Right atrium auricular region (tissue), 2 donors: Measurements from ENCODE around the gene GPR153. TPM values are rescaled to one million over a fixed set of nuclear protein-coding genes. Genes with fewer than 3 reads are reported as not detected.

ENCODE experiments used
- DNase-seq: peaks from one replicate; pipeline ENCODE4 v3.0.0-alpha.2; 2019; ENCODE audit warnings: low spot score
- H3K27ac ChIP-seq, 2 donors: fragments of 200-600 bp; sonication (generic); 1 replicate in 1 of 2; 2 replicates in 1 of 2; pipeline ENCODE4 v1.5.1; 2016 to 2019
- H3K27me3 ChIP-seq, 2 donors: fragments of 200-600 bp; sonication (generic); one replicate each; pipeline versions ENCODE4 v1.5.1 to v1.6.0; 2017 to 2019
- H3K36me3 ChIP-seq: fragments of 200-600 bp; sonication (generic); one replicate; pipeline ENCODE4 v1.5.1; 2016
- H3K4me1 ChIP-seq, 2 donors: fragments of 200-600 bp; sonication (generic); one replicate each; pipeline versions ENCODE4 v1.5.1 to v1.6.0; 2017 to 2019
- H3K4me3 ChIP-seq, 2 donors: fragments of 200-600 bp; sonication (generic); 1 replicate in 1 of 2; 2 replicates in 1 of 2; pipeline ENCODE4 v1.5.1; 2017 to 2019; ENCODE audit warnings: mild to moderate bottlenecking in 1 of 2, moderate library complexity in 1 of 2
- H3K9me3 ChIP-seq, 2 donors: fragments of 200-600 bp; sonication (generic); one replicate each; pipeline ENCODE4 v1.5.1; 2019
- total RNA-seq, 2 donors: library from RNA; depleted of rRNA; stranded (reverse); fragments of >200 nt; gene quantifications; one replicate each; pipeline ENCODE4 v1.1.0, GENCODE V29; 2016
- TF ChIP-seq, protein P1 (sequence below), 2 donors: fragments of 200-600 bp; sonication (generic); IDR thresholded peaks; one replicate each; pipeline ENCODE4 v1.5.1; 2019; ENCODE audit warnings: antibody characterized with exemption in 2 of 2

The GPR153 gene
- total RNA-seq, 2 donors from 2014 or later = 7.6 to 17.4 TPM

DNA sequence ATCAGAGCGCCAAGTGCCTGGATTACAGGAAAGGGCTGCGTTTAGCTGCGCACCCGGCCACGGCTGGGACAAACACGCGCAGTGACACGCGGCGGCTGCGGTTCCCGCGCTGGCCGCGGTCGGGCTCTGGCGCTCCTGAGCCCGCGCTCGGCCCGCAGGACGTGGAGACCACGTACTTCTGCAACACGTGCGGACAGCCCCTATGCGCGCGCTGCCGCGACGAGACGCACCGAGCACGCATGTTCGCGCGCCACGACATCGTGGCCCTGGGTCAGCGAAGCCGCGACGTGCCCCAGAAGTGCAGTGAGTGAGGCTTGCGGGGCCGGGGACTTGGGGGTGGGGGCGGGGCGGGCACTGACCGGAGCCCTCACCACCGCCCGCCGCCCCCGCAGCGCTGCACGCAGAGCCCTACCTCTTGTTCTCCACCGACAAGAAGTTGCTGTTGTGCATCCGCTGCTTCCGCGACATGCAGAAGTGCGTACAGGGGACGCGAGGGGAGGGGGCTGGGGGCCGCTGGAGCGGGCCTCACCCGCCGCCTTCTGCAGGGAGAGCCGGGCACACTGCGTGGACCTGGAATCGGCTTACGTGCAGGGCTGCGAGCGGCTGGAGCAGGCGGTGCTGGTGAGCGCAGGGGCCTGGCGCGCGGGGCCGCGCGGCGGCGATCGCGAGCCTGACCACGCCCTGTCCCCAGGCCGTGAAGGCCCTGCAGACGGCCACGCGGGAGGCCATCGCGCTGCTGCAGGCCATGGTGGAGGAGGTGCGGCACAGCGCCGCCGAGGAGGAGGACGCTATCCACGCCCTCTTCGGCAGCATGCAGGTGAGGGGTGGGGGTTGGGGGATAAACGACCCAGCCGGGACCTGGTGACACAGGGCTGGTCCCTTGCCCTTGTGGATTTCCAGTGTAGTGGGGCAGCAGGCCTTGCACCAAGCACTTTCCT lies 51.9 kb downstream of the GPR153 start:
- TF ChIP-seq, protein P1, sequence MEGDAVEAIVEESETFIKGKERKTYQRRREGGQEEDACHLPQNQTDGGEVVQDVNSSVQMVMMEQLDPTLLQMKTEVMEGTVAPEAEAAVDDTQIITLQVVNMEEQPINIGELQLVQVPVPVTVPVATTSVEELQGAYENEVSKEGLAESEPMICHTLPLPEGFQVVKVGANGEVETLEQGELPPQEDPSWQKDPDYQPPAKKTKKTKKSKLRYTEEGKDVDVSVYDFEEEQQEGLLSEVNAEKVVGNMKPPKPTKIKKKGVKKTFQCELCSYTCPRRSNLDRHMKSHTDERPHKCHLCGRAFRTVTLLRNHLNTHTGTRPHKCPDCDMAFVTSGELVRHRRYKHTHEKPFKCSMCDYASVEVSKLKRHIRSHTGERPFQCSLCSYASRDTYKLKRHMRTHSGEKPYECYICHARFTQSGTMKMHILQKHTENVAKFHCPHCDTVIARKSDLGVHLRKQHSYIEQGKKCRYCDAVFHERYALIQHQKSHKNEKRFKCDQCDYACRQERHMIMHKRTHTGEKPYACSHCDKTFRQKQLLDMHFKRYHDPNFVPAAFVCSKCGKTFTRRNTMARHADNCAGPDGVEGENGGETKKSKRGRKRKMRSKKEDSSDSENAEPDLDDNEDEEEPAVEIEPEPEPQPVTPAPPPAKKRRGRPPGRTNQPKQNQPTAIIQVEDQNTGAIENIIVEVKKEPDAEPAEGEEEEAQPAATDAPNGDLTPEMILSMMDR (IDR thresholded peaks at IDR 0.05) = peak; percentile 50 to 65
- Histone ChIP-seq H3K36me3 (peaks cover 23% of the 10 kb centered on the region), H3K27ac (peak overlapping the region; percentile 21 to 32), H3K4me3 (peak overlapping the region; percentile 8 to 53), H3K4me1 (peaks cover 0 to 50% of the 10 kb centered on the region in 2 donors), H3K9me3 (no peaks in the 10 kb centered on the region), H3K27me3 (no peaks in the 10 kb centered on the region)
- DNase-seq = no peak

DNA sequence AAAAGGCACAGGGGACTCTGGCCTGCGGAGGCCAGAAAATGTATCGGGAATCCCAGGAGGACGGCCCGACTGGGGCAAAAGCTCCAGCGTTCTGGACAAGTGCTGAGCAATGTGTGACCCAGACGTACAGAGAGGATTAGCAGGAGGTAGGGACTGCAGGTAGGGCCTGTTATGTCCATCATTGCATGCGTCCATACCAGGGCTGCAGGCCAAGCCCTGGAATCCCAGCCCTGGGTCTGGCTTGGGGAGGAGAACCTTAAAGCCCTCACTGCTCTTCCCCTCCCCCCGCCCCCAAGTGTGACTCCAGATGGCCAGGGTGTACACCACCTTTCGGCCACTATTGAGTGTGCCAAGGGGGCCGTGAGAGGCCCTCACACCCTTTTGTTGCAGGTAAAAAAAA lies 53.0 kb downstream of the GPR153 start:
- Histone ChIP-seq H3K4me3 (no peak overlapping the region), H3K4me1 (peaks cover 0 to 50% of the 10 kb centered on the region in 2 donors), H3K9me3 (no peaks in the 10 kb centered on the region), H3K36me3 (peaks cover 23% of the 10 kb centered on the region), H3K27ac (peak overlapping the region in 1 of 2 donors; percentile 91), H3K27me3 (no peaks in the 10 kb centered on the region)
- DNase-seq = no peak
- TF ChIP-seq, protein P1 (IDR thresholded peaks at IDR 0.05) = no peak

DNA sequence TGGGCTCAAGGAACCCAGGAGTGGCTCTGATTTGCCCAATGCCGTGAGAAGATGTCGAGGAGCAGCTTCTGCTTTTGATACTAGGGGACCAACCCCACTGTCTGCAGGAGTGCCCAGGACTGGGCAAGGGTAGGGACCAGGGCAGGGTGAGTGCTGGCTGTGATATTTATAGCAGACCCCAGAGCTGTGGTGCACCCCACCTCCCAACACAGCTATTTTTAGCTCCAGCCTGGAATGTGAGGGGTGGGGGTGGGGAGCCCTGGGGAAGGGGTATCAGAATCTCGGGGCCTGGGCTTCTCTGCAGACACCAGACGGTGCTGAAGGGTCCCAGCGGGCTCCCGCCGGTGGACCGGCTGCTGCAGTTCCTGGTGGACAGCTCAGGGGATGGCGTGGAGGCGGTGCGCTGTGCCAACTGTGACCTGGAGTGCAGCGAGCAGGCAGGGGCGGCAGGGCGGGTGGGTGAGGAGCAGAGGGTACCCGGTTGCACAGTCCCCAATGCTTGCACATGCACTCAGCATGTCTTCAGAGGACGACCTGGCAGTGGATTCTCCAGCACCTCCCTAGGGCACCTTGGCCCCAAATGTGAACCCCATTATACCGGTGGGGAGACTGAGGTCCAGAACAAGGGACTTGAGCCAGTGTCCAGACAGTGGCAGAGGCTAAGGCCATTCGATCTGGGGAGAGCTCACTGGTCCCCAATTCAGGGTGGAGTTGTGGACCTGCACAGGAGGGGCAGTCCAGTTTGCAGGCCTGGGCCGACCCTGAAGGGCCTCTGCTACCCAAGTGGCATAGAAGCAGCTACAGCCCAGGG lies 53.6 kb downstream of the GPR153 start:
- no peak for DNase-seq
- peak overlapping the region; percentile 84 to 91 for H3K27ac ChIP-seq

DNA sequence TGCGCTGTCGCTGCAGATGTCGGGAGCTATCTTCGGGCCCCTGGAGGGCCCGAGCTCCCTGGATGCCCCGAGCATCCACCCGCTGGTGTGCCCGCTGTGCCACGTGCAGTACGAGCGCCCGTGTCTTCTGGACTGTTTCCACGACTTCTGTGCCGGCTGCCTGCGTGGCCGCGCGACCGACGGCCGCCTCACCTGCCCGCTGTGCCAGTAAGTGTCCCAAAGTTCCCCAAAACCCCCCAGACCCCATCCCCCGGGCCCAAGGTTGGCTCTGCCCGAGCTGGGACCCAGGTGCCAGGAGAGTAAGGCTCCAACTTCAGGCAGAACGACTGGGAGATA lies 54.4 kb downstream of the GPR153 start:
- H3K4me3 ChIP-seq = peak overlapping the region; percentile 57 to 61
- H3K36me3 ChIP-seq = peaks cover 13% of the 10 kb centered on the region
- TF ChIP-seq, protein P1 (IDR thresholded peaks at IDR 0.05) = no peak
- DNase-seq = no peak
- no peaks in the 10 kb centered on the region for H3K9me3 ChIP-seq
- H3K27me3 ChIP-seq = no peaks in the 10 kb centered on the region
- H3K4me1 ChIP-seq = peaks cover 0 to 50% of the 10 kb centered on the region in 2 donors
- peak overlapping the region; percentile 84 to 91 for H3K27ac ChIP-seq

More for the DNA sequence above, 53.6 kb downstream of the GPR153 start:
- Histone ChIP-seq H3K9me3 (no peaks in the 10 kb centered on the region), H3K36me3 (peaks cover 21% of the 10 kb centered on the region), H3K4me1 (peaks cover 0 to 50% of the 10 kb centered on the region in 2 donors), H3K4me3 (peak overlapping the region; percentile 57 to 61), H3K27me3 (no peaks in the 10 kb centered on the region)
- TF ChIP-seq, protein P1 (IDR thresholded peaks at IDR 0.05) = no peak

DNA sequence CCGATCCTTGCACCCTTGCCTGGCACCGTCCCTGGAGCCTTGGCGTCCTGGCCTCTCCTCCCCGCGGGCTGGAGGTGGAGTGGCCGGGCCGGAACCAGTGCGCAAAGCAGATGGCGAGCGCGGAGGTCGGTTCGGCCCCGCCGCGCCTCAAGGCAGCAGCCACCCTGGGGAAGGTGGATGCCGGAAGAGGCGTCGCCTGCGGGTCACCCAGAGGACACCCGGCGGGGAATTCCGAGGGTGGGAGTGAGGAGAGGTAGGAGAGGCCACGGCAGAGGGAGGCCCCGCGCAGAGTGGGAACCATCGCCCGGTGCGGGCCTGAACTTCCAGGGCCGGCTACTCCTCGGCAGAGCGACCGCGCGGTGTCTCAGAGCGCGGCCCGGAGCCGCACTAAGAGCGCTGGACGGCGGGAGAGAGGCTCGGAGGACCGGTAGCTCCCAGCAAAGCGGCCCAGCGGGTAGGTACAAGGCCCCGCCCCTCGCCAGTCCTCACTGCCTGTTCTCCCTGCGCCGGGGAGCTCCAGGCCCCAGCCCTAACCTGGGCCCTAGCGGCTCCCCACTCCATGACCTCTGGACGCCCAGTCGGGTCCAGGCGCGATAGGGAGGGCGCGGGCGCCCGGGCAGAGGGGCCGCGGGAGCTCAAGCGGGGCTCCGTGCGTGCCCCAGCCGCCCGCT lies 54.9 kb downstream of the GPR153 start, which contains the start of gene RNF207:
TSS of gene RNF207 (plus strand) at position 271 of the 671 bp plus-strand sequence. CDS start 417 bp downstream, outside the sequence.
- peak within 1 kb of the TSS; percentile 84 to 91 for H3K27ac ChIP-seq
- TF ChIP-seq, protein P1 (IDR thresholded peaks at IDR 0.05) = no peak
- DNase-seq = no peak
- no peaks in the 10 kb centered on the region for H3K27me3 ChIP-seq
- H3K9me3 ChIP-seq = no peaks in the 10 kb centered on the region
- H3K4me1 ChIP-seq = peaks cover 0 to 50% of the 10 kb centered on the region in 2 donors
- H3K36me3 ChIP-seq = peaks cover 10% of the 10 kb centered on the region
- H3K4me3 ChIP-seq = peak within 1 kb of the TSS; percentile 57 to 61
